ENCODE measurements around the gene NME7.
"Not testable (repeated sequence)": the region's sequence is repeated elsewhere in the genome, so short reads cannot be mapped to it uniquely, and the experiment has no call there.

Gene NME7

DNA sequence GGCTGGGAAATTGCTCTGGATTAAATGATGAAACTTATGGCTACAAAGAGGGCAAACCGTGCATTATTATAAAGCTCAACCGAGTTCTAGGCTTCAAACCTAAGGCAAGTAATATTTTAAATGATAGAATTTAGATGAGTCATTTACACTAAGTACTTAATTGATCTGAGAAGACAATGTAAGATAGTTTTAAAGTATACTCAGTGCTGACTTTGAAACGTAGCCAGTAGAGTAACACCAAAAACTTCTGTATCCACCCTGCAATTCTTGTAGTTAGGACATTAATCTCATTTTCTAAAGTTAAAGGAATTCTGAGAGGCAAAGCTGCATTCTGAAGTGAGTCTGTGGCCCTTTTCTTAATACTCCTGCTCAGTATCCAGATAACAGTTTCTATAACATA, 240.3 kb downstream of the NME7 start:
- ChIA-PET CTCF (no interaction called here), POLR2A (ENCODE audit: low non-redundant PET) (no interaction called here)
- no peak for TF ChIP-seq CTCF (conservative IDR thresholded peaks at IDR 0.05; ENCODE audit: low read depth)
- H3K27ac ChIP-seq: no peak overlapping the region
- no peak for DNase-seq (ENCODE audit: low spot score)

GRCh38 chr1:169126335-169126734, 241.3 kb downstream of the NME7 start:
- POLR2A ChIA-PET (ENCODE audit: low non-redundant PET): no interaction called here
- no peak overlapping the region for H3K27ac ChIP-seq
- no peak for TF ChIP-seq CTCF (conservative IDR thresholded peaks at IDR 0.05; ENCODE audit: low read depth)
- DNase-seq (ENCODE audit: low spot score): no peak
- CTCF ChIA-PET: interaction anchor here (0.6 kb wide), 1 partner anchor 25 kb away, joined by 3 read pairs; no protein-coding TSS in a partner anchor

DNA sequence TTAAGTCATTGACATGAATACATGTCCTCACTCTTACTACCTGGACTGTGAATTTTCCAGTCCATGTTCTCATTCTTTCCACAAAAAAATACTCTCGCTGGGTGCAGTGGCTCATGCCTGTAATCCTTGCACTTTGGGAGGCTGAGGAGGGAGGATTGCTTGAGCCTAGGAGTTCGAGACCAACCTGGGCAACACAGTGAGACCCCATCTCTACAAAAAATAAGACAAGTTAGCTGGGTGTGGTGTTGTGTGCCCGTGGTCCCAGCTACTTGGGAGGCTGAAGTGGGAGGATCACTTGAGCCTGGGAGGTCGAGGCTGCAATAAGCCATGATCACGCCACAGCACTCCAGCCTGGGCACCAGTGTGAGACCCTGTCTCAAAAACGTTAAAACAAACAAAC, 242.0 kb downstream of the NME7 start:
- DNase-seq (ENCODE audit: low spot score); H3K27ac ChIP-seq; POLR2A ChIA-PET (ENCODE audit: low non-redundant PET): not testable (repeated sequence)
- CTCF ChIA-PET: interaction anchor here (0.9 kb wide), 1 partner anchor 516 kb away, joined by 5 read pairs; no protein-coding TSS in a partner anchor

DNA sequence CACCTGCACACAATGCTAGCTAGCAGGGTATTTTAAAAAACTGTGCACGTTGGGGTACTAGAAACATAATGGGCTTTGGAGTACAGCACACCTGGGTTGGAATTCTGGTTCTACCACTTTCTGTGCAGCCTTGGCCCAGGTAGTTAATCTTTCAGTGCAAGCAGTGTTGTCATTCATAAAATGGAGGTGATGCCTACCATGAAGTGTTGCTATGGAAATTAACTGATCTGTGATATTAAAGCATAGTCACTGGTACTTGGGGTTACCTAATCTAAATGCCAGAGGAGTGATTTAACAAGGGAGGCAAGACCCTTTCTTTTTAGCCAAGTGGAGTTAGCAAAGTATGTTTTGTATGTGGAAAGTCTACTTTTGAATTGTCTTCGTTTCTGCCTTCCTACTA, 243.1 kb downstream of the NME7 start:
- POLR2A ChIA-PET (ENCODE audit: low non-redundant PET): no interaction called here
- no peak for DNase-seq (ENCODE audit: low spot score)
- no peak for TF ChIP-seq CTCF (conservative IDR thresholded peaks at IDR 0.05; ENCODE audit: low read depth)
- H3K27ac ChIP-seq: no peak overlapping the region
- CTCF ChIA-PET: interaction anchor here (0.9 kb wide), 1 partner anchor 515 kb away, joined by 5 read pairs; no protein-coding TSS in a partner anchor

DNA sequence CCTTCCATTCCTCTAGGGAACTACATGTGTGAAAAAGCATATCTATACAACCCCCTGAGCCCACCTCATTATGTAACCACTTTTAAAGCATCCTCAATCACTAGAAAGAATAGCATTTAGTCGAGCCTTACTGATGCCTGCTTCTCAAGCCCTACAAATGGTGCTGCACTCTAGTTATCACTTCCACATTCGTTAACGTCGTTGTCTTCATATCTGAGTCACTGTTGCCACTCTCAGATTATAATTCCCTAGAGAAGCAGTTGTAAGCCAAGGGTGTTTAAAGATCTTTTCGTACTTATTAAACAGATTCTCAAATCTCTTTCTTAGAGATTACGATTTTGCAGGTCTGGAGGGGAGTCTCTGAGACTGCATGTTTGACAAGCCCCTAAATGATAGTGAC, 244.6 kb downstream of the NME7 start:
- ChIA-PET POLR2A (ENCODE audit: low non-redundant PET) (no interaction called here), CTCF (no interaction called here)
- no peak overlapping the region for H3K27ac ChIP-seq
- TF ChIP-seq CTCF (conservative IDR thresholded peaks at IDR 0.05; ENCODE audit: low read depth): no peak
- DNase-seq (ENCODE audit: low spot score): no peak

DNA sequence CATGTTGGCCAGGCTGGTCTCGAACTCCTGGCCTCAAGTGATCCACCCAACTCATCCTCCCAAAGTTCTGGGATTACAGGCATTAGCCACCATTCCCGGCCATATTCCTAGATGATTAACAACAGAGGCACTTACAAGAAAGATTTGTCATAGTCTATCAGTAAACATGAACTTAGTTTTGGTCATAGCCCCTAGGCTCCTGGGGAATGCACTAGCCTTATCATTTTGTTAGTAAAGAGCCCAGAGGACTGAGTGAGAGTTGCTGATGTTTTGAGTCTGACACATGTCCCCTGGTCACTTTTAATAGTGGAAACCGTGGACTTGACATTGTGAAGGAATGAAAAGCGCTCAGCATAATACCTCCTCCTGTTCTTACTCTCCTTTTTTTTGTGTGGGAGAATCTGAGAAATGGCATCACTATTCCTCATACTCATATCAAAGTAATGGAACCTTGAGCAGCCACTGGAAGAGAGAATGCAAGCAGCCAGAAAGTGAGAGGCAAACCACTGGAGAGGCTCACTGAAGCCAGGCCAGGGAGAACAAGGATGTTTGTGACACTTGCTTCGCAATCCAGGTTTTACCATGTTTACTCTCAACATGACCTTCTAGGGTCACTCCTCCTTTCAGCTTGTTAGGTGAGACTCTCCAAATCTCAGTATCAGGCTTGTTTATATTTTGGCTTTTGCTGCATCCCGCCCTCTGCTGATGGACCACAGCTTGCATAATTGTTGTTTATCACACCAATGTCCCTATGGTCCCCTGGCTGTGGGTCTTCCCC, 246.3 kb downstream of the NME7 start:
- ChIA-PET CTCF (no interaction called here), POLR2A (ENCODE audit: low non-redundant PET) (no interaction called here)
- DNase-seq (ENCODE audit: low spot score): no peak
- 0 out of 2 replicates have a peak overlapping the region, but pooled peaks have one; percentile 36 for H3K27ac ChIP-seq
- no peak for TF ChIP-seq CTCF (conservative IDR thresholded peaks at IDR 0.05; ENCODE audit: low read depth)

DNA sequence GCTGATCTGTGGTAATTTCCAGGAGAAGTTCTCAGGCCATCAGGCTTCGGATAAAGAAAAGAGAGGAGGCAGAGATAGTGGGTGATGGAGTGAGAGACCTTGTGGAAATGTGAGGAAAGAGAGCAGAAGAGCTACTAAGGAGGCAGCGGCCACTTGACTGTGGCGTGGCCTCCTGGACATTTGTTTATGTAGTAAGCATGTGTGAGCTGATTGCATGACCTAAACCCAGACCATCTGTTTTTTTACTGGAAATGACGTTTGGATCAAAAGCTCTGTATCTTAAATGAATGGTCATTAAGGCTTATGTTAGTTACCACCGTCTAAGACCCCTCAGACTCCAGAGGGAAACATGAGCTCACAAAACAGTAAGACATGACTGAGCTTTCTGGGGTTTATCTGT, 247.5 kb downstream of the NME7 start:
- no peak overlapping the region for H3K27ac ChIP-seq
- ChIA-PET CTCF (no interaction called here), POLR2A (ENCODE audit: low non-redundant PET) (no interaction called here)
- TF ChIP-seq CTCF (conservative IDR thresholded peaks at IDR 0.05; ENCODE audit: low read depth): no peak
- no peak for DNase-seq (ENCODE audit: low spot score)
